KMS-11 (cell line): ENCODE data around the gene THAP12.

Experiments
- H2AFZ ChIP-seq: fragments of 200-600 bp; sonication (generic); 2 replicates; pipeline ENCODE4 v1.6.1; 2016; ENCODE audit warnings: antibody characterized with exemption, mixed run types, low read depth
- H3K27ac ChIP-seq: fragments of 200-600 bp; sonication (generic); 2 replicates; pipeline ENCODE4 v1.6.1; 2016; ENCODE audit warnings: mild to moderate bottlenecking, mixed run types
- H3K27me3 ChIP-seq: fragments of 200-600 bp; sonication (generic); 2 replicates; pipeline ENCODE4 v1.6.1; 2017; ENCODE audit warnings: mild to moderate bottlenecking, low read depth, mixed run types, moderate library complexity; ENCODE audit not compliant: insufficient read depth
- H3K36me3 ChIP-seq: fragments of 200-600 bp; sonication (generic); 2 replicates; pipeline ENCODE4 v1.6.1; 2017; ENCODE audit warnings: mild to moderate bottlenecking, mixed run types; ENCODE audit not compliant: insufficient read depth
- H3K4me1 ChIP-seq: fragments of 200-600 bp; sonication (generic); 2 replicates; pipeline ENCODE4 v1.6.1; 2016; ENCODE audit warnings: mild to moderate bottlenecking, low read depth, mixed run types; ENCODE audit not compliant: poor library complexity, severe bottlenecking
- H3K4me2 ChIP-seq: fragments of 200-600 bp; sonication (generic); 2 replicates; pipeline ENCODE4 v1.7.0; 2016; ENCODE audit warnings: mild to moderate bottlenecking, mixed run types
- H3K4me3 ChIP-seq: fragments of 200-600 bp; sonication (generic); IDR thresholded peaks from 2 replicates; pipeline ENCODE4 v1.6.1; 2017; ENCODE audit warnings: low read depth, low read length, mixed read lengths; ENCODE audit not compliant: insufficient read depth
- H3K79me2 ChIP-seq: fragments of 200-600 bp; sonication (generic); 2 replicates; pipeline ENCODE4 v1.6.1; 2016; ENCODE audit warnings: low read depth, mixed run types; ENCODE audit not compliant: insufficient read depth
- H3K9ac ChIP-seq: fragments of 200-600 bp; sonication (generic); 2 replicates; pipeline ENCODE4 v1.6.1; 2016; ENCODE audit warnings: mild to moderate bottlenecking, mixed run types
- H4K20me1 ChIP-seq: fragments of 200-600 bp; sonication (generic); 2 replicates; pipeline ENCODE4 v1.6.1; 2016; ENCODE audit warnings: mild to moderate bottlenecking, mixed run types; ENCODE audit not compliant: insufficient read depth
- CTCF ChIP-seq: fragments of 200-600 bp; sonication (generic); conservative IDR thresholded peaks from 2 replicates; pipeline ENCODE4 v1.6.1; 2017; ENCODE audit warnings: low read depth, mild to moderate bottlenecking, antibody characterized with exemption, low read length, moderate library complexity, mixed read lengths

The THAP12 gene

GRCh38 chr11:76329084-76329648 lies 51.8 kb downstream of the THAP12 start:
- no peak overlapping the region for H3K4me2 ChIP-seq
- H3K27ac ChIP-seq, result no peak overlapping the region
- H3K4me1 ChIP-seq, result no peaks in the 10 kb centered on the region
- no peaks in the 10 kb centered on the region for H3K79me2 ChIP-seq
- no peaks in the 10 kb centered on the region for H3K36me3 ChIP-seq
- H3K9ac ChIP-seq, result no peak overlapping the region
- H4K20me1 ChIP-seq, result no peaks in the 10 kb centered on the region
- no peak overlapping the region for H3K4me3 ChIP-seq
- TF ChIP-seq CTCF, result no peak
- no peak overlapping the region for H2AFZ ChIP-seq
- H3K27me3 ChIP-seq, result no peaks in the 10 kb centered on the region

GRCh38 chr11:76327756-76328388 lies 53.1 kb downstream of the THAP12 start:
- Histone ChIP-seq H4K20me1 (no peaks in the 10 kb centered on the region), H3K4me1 (no peaks in the 10 kb centered on the region), H3K27me3 (no peaks in the 10 kb centered on the region), H3K4me3 (no peak overlapping the region), H2AFZ (no peak overlapping the region), H3K36me3 (no peaks in the 10 kb centered on the region), H3K9ac (no peak overlapping the region), H3K27ac (no peak overlapping the region), H3K79me2 (no peaks in the 10 kb centered on the region), H3K4me2 (no peak overlapping the region)
- no peak for TF ChIP-seq CTCF

- TF ChIP-seq CTCF, result no peak
- Histone ChIP-seq H3K4me1 (no peaks in the 10 kb centered on the region), H4K20me1 (no peaks in the 10 kb centered on the region), H3K4me2 (no peak overlapping the region), H3K79me2 (no peaks in the 10 kb centered on the region), H3K9ac (no peak overlapping the region), H3K27me3 (no peaks in the 10 kb centered on the region), H2AFZ (no peak overlapping the region), H3K36me3 (no peaks in the 10 kb centered on the region), H3K27ac (no peak overlapping the region), H3K4me3 (no peak overlapping the region)
Measured at GRCh38 chr11:76327202-76327601, 53.7 kb downstream of the THAP12 start.

- Histone ChIP-seq H4K20me1 (no peaks in the 10 kb centered on the region), H3K27me3 (no peaks in the 10 kb centered on the region), H3K9ac (no peak overlapping the region), H3K4me2 (no peak overlapping the region), H3K36me3 (no peaks in the 10 kb centered on the region), H3K79me2 (no peaks in the 10 kb centered on the region), H2AFZ (no peak overlapping the region), H3K27ac (no peak overlapping the region), H3K4me1 (no peaks in the 10 kb centered on the region), H3K4me3 (no peak overlapping the region)
- no peak for TF ChIP-seq CTCF
Measured at GRCh38 chr11:76325185-76325584, 55.7 kb downstream of the THAP12 start.
